GM19395 (cell line): ENCODE results near the gene CHAD.
"Not testable (repeated sequence)": the region's sequence is repeated elsewhere in the genome, so short reads cannot be mapped to it uniquely, and the experiment has no call there.

Experiments
- ATAC-seq: cut with Tn5 transposase; IDR thresholded peaks from one replicate; pipeline ENCODE4 v1.9.1; 2021; ENCODE audit warnings: mild to moderate bottlenecking, moderate library complexity; ENCODE audit not compliant: unreplicated experiment

Gene CHAD

GRCh38 chr17:50430821-50431618 lies 37.7 kb downstream of the CHAD start:
- no peak for ATAC-seq

GRCh38 chr17:50429793-50430192 lies 38.9 kb downstream of the CHAD start:
- no peak for ATAC-seq

- no peak for ATAC-seq
Observed at GRCh38 chr17:50428831-50429424, 39.8 kb downstream of the CHAD start.

GRCh38 chr17:50428126-50428525 lies 40.6 kb downstream of the CHAD start:
- ATAC-seq, result not testable (repeated sequence)

- ATAC-seq, result peak; percentile 31
Observed at GRCh38 chr17:50426814-50427787, 41.6 kb downstream of the CHAD start.

- peak; percentile 26 for ATAC-seq
Observed at GRCh38 chr17:50426472-50426782, 42.3 kb downstream of the CHAD start.

GRCh38 chr17:50425682-50426471 lies 42.8 kb downstream of the CHAD start, which contains the start of gene ACSF2:
Gene ACSF2, plus strand, starts transcription at chr17:50426218. Its CDS starts 44 bp downstream, at chr17:50426262.
- ATAC-seq, result peak; percentile 56

GRCh38 chr17:50424996-50425681 lies 43.5 kb downstream of the CHAD start:
- ATAC-seq, result no peak

GRCh38 chr17:50424246-50424995 lies 44.3 kb downstream of the CHAD start:
- no peak for ATAC-seq

- no peak for ATAC-seq
Observed at GRCh38 chr17:50423553-50424159, 45.0 kb downstream of the CHAD start.

GRCh38 chr17:50422738-50423137 lies 45.9 kb downstream of the CHAD start:
- ATAC-seq, result no peak

GRCh38 chr17:50421308-50422051 lies 47.2 kb downstream of the CHAD start:
- no peak for ATAC-seq

GRCh38 chr17:50420419-50421112 lies 48.1 kb downstream of the CHAD start:
- ATAC-seq, result no peak

GRCh38 chr17:50419577-50419976 lies 49.1 kb downstream of the CHAD start:
- ATAC-seq, result not testable (repeated sequence)

GRCh38 chr17:50414808-50415207 lies 53.9 kb downstream of the CHAD start:
- ATAC-seq, result no peak
